ENCODE measurements around the gene BRIX1.

GRCh38 chr5:34914671-34915138 is 806 bp upstream of the BRIX1 start:
- TF ChIP-seq CTCF (IDR thresholded peaks at IDR 0.05; ENCODE audit: insufficient read depth, low read length, poor library complexity, severe bottlenecking) (no peak), EZH2phosphoT487 (conservative IDR thresholded peaks at IDR 0.05; ENCODE audit: low read length) (no peak)

All from SU-DHL-6 (cell line).